CD1c-positive myeloid dendritic cell (primary cell): ENCODE results near the gene GNA14.
"Not testable (repeated sequence)": the region's sequence is repeated elsewhere in the genome, so short reads cannot be mapped to it uniquely, and the experiment has no call there.

Experiments used
- DNase-seq: peaks from one replicate; pipeline ENCODE4 v3.0.0-alpha.2; 2016; ENCODE audit errors: extremely low spot score

Gene GNA14

DNA sequence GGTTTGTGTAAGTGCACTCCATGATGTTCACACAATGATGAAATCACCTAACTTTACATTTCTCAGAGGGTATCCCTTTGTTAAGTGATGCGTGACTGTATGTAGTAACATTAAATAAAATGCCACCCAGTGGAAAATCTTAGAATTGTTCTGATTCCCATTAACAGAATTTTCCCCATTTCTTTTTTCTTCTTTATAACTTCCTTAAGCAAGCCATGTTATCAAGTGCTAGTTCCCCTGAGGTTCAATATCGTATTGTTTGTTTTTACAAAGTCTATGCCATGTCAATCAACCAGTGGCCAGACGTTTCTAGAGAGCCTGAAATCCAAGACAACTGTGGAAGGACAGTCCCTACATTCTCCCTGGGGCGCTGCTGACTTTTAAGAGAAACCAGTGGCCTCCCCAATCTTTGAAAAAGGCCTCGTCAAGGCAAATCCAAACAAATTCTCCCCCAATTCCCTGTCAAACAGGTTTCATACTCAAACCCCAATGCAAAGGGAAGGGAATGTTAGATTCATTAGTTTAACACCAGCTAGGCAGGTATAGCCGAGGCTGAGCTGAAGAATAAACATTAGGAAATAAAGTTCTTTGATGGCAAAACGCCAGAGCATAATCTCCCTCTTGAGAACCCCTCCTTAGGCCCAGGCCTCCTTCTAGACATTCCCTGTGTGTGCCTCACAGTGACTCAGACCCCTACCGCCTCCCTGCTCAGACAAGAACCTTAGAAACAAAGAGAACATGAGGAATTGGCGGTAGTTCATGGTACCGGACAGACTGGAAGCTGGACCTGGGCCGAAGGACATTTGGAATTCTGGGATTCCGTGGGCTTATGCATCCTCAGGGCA, 198.7 kb downstream of the GNA14 start:
- no peak for DNase-seq

DNA sequence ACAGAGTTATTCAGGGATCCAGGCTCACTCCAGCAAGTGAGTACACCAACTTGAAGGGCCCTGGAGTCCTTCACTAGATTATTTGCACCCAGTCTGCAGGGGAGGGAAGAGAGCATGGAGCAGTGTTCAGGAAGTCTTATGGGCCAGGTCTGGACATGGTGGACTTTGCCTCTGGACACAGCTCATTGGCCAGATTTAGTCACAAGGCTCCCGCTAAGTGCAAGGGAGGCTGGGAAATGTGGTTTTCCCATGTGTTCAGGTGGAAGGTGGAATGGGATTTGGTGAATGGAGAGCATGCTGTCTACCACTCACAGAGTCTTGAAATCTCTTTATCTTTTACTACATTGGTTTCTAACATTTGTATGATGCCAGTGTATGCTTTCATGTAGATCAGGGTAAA, 200.5 kb downstream of the GNA14 start:
- DNase-seq: no peak

DNA sequence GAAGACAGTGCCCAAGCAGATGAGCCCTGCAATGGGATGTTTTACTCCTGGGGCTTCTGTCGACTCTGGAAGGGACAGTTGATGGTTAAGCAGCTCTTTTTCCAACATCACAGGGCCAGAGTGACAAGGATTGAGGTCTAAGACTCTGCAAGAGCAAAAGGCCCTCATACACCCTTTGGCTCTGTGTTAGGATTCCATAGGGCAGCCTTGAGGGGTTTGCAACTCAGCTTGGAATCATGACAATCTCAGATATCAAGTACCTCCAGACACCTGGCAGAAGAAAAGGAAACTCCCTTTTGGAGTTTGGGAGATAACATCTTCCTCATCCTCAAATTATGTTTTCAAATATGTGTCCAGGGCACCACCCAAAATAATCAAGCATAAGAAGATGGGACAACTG, 205.7 kb downstream of the GNA14 start:
- DNase-seq: no peak

DNA sequence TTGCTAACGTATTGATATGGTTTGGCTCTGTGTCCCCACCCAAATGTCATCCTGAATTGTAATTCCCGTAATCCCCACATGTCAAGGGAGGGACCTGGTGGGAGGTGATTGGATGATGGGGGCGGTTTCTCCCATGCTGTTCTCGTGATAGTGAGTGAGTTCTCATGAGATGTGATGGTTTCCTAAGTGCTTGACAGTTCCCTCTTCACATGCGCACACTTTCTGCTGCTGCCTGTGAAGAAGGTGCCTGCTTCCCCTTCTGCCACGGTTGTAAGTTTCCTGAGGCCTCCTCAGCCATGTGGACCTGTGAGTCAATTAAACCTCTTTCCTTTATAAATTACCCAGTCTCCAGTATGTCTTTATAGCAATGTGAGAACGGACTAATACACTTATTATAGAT, 207.0 kb downstream of the GNA14 start:
- DNase-seq: not testable (repeated sequence)

- DNase-seq: no peak
These were observed 208.1 kb downstream of the GNA14 start for GRCh38 chr9:77440057-77440456.

DNA sequence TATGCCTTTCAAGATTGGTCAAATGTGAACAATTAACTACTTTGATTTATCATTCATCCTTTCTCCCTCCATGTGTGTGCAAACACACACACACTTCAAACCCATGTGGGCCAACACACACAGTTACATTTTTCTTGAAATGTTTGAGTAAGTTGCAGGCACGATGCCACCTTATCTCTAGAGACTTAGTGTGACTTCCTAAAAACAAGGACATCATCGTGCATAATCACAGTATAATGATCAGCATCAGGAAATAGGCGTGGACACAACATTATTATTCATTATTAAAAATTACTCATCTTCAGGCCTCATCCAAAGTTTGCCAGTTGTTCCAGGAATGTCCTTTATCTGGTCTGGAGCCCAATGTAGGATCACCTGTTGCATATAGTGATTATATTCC, 209.5 kb downstream of the GNA14 start:
- no peak for DNase-seq

DNA sequence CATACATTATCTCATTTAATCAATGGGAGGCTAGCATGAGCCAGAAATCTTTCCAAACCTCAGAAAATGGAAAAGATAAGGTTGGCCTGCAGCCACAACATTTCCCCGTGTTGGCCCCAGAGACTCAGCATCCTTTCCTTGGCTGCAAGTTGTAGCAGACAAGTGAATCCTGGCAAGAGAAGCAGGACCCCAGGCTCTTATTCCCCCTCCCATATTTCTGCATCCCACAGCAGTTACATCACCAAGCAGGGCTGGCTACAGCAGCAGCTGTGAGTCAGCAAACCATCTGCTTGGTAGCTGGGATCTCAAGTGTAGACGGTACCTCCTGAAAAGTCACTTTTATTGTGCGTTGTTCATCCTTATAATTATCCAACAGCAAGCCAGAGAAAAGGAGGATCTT, 212.4 kb downstream of the GNA14 start:
- no peak for DNase-seq

DNA sequence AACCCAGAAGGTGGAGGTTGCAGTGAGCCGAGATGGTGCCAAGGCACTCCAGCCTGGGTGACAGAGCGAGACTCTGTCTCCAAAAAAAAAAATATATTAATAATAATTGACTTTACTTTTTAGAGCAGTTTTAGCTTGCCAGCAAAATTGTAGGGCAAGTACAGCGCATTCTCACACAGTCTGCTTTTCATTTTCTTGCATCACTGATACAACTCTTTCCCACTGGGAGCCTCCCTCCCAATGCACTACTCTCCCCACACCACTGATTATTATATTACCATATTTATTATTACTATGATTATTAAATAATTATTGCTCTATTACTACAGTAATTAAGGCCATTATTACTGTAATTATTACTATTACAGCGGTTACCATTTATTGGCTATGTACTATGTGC, 212.8 kb downstream of the GNA14 start:
- DNase-seq: no peak

DNA sequence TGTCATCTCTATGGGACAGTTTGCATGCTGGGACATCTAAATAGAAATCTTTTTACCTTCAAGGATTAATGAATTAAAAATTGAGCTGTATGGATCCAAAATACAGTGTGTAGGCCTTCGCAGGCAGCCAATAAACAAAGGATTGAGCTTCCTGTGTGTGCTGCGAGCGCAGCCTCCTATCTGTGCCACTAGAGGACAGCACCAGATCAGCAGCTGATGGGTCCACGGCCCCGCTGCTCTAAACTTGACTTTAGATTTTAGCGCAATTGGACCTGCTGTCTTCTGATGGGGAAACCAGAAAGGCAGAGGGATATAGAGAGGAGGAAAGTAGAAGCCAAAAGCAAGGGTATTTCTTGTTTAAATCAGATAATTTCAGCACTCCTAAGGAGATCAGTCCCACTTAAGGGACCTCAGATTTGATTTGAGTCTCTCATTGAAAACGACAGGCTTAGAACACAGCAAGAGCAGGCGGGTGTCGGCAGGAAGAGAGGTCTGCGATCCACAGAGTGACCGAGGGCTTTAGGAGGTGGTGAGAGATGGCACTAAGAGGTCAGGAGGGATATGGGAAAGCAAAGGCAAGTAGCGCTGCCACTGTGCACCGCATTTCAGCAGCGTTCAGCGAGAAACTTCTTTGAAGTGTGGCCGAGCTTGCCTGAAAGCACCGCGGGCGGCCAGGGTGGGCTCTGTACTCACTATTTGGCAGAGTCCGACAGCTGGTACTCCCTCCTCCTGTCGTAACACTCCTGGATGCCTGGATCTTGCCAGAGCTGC, 214.3 kb downstream of the GNA14 start:
- peak; percentile 31 for DNase-seq

DNA sequence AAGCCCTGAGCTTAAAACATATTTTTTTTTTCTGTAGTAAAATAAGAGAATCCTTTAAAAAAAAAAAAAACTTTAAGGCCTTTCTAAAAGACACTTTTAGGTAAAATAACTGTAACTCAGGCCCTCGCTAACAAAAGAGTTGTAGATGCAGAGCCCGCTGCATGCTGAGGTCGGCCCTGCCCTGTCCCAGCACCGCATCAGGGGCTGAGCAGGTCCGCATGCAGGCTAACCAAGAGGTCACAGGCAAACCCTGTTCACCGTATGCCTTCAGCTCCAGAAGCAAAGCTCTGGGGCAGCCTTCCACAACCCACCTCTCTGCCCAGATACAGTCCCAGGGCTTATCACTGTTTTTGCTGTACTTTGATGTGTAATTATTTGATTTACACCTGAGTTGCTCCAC, 216.1 kb downstream of the GNA14 start:
- DNase-seq: no peak

- no peak for DNase-seq
These were observed 218.2 kb downstream of the GNA14 start for GRCh38 chr9:77429928-77430327.

- no peak for DNase-seq
These were observed 220.7 kb downstream of the GNA14 start for GRCh38 chr9:77427256-77427927.

GRCh38 chr9:77426712-77427111, 221.4 kb downstream of the GNA14 start:
- no peak for DNase-seq

- no peak for DNase-seq
These were observed 223.1 kb downstream of the GNA14 start for GRCh38 chr9:77424993-77425392.

DNA sequence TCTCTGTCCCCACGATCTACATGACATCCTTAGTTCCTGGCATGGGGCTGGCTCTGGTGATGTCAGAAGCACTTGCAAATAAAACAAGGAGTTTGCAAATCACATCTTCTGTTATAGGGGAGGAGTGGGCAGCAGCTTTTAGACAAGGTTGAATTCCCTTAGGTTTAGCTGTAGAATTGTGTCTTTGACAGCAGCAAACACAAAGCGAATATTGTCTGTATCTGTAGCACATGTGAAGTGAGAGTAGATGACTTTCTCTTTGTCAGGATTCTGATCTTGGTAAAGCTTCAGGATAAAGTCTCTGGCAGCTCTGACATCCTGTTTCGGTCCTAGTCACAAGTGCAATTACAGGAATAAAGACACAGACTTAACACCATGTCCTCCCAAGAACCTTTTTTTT, 224.3 kb downstream of the GNA14 start:
- DNase-seq: no peak

GRCh38 chr9:77422969-77423368, 225.2 kb downstream of the GNA14 start:
- no peak for DNase-seq

DNA sequence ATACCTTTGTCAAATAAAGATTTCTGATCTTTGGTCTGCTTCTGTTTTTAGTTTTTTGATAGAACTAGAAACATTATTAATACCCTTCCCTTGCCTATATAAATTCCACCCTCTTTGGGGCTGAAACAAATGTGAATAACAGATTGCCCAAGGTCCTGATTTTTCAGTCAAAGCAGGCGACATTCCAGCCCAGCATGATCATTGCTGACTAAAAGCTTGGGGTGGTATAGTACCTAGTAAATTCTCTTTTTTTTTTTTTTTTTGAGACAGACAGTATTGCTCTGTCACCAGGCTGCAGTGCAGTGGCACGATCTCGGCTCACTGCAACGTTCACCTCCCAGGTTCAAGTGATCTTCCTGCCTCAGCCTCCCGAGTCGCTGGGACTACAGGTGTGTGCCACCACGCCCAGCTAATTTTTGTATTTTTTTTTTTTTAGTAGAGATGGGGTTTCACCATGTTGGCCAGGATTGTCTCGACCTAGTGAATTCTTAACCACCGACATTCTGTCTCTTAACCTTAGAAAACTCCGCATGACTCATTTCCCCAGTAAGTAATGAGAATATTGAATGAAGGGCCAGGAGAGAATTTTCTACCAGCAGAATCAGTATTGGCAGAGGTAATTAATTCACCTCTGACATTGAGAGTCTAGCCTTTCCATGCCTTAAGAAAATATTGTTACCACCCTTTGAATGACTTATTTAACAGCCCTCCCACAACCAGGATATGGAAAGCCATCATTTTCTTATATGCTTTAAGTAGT, 226.4 kb downstream of the GNA14 start:
- DNase-seq: no peak

DNA sequence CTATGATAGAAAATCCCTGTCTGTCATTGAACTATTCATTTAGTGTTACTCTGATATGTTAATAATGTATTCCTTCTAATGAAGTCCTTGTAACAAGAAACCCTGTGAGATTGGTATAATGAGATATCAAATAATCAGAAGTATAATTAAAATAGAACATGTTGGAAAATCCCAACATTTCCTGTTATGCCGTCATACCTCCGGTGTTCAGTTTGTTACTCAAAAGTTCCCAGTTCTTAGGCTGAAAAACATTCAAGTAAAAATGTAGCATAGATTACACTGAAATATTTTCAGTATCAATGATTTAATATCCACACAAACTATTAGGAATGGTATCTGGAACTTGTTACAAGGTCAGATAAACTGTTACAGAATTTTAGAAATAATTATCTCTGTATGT, 227.5 kb downstream of the GNA14 start:
- DNase-seq: no peak

DNA sequence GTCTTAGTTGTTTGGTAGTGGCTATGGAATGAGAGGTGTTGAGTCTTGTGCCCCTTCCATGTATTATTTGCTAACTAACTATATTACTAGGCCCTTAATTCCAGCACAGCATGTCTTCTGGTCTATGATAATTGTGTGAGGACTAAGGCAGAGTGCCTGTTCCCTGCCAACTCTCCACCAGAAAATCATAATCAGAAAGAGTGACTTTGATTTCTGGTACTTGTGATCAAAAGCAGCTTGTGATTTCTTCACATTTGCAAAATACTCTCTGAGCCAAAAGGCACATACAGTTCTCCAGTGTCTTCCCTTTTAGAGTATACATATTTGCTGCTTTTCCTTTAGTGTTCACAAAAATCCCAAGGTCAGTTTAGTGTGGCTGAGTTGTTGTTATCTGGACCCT, 229.9 kb downstream of the GNA14 start:
- no peak for DNase-seq

DNA sequence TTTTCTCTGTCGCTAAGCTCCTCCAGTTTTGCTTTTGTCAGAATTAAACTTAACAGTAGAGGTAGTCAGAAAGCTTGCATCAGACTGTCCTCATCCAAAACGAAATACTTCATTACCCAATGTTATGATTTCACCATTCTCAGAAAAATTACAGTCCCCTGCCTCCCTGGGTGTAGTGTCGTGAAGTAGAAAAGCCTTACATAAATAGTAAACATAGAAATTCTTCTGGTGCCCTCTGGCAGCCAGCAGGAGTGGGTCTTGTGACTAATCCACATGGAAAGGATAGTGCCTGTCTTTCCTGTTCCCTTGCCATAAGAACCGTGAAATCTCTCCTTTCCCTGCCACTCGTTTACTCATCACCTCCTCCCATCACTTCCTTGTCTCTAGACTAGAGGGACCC, 230.6 kb downstream of the GNA14 start:
- DNase-seq: peak; percentile 2

DNA sequence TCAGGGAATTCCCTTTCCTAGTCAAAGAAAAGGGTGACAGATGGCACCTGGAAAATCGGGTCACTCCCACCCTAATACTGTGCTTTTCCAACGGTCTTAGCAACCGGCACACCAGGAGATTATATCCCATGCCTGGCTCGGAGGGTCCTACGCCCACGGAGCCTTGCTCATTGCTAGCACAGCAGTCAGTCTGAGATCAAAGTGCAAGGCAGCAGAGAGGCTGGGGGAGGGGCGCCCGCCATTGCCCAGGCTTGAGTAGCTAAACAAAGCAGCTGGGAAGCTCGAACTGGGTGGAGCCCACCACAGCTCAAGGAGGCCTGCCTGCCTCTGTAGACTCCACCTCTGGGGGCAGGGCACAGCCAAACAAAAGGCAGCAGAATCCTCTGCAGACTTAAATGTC, 239.6 kb downstream of the GNA14 start:
- not testable (repeated sequence) for DNase-seq

GRCh38 chr9:77403239-77403638, 244.9 kb downstream of the GNA14 start:
- no peak for DNase-seq
